Ishikawa (cell line): ENCODE data around the gene CBLB.

Experiments used
- CEBPB ChIP-seq: IDR thresholded peaks from 2 replicates; pipeline ENCODE4 v1.6.1; 2012
- CREB1 ChIP-seq: IDR thresholded peaks from 2 replicates; pipeline ENCODE4 v1.6.1; 2012; ENCODE audit warnings: low read depth
- EGR1 ChIP-seq: IDR thresholded peaks from 2 replicates; pipeline ENCODE4 v1.6.1; 2012
- EP300 ChIP-seq: IDR thresholded peaks from 2 replicates; pipeline ENCODE4 v1.6.1; 2012; ENCODE audit warnings: borderline replicate concordance
- FOXM1 ChIP-seq: IDR thresholded peaks from 2 replicates; pipeline ENCODE4 v1.6.1; 2012; ENCODE audit warnings: low read depth, borderline replicate concordance
- MAX ChIP-seq: IDR thresholded peaks from 2 replicates; pipeline ENCODE4 v1.6.1; 2012
- NFIC ChIP-seq: IDR thresholded peaks from 2 replicates; pipeline ENCODE4 v1.6.1; 2012
- RAD21 ChIP-seq: IDR thresholded peaks from 2 replicates; pipeline ENCODE4 v1.6.1; 2012; ENCODE audit warnings: low read depth
- TAF1 ChIP-seq: IDR thresholded peaks from 2 replicates; pipeline ENCODE4 v1.6.1; 2012; ENCODE audit warnings: low read depth, mild to moderate bottlenecking
- TCF12 ChIP-seq: IDR thresholded peaks from 2 replicates; pipeline ENCODE4 v1.6.1; 2012; ENCODE audit warnings: low read depth
- TEAD4 ChIP-seq: IDR thresholded peaks from 2 replicates; pipeline ENCODE4 v1.6.1; 2012
- USF1 ChIP-seq: IDR thresholded peaks from 2 replicates; pipeline ENCODE4 v1.6.1; 2012
- YY1 ChIP-seq: IDR thresholded peaks from 2 replicates; pipeline ENCODE4 v1.6.1; 2012; ENCODE audit warnings: low read depth
- ZBTB7A ChIP-seq: IDR thresholded peaks from 2 replicates; pipeline ENCODE4 v1.6.1; 2012; ENCODE audit warnings: low read depth
- TF ChIP-seq, protein P1 (sequence below): IDR thresholded peaks from 2 replicates; pipeline ENCODE4 v1.6.1; 2012; ENCODE audit warnings: low read depth, mild to moderate bottlenecking

The CBLB gene

DNA sequence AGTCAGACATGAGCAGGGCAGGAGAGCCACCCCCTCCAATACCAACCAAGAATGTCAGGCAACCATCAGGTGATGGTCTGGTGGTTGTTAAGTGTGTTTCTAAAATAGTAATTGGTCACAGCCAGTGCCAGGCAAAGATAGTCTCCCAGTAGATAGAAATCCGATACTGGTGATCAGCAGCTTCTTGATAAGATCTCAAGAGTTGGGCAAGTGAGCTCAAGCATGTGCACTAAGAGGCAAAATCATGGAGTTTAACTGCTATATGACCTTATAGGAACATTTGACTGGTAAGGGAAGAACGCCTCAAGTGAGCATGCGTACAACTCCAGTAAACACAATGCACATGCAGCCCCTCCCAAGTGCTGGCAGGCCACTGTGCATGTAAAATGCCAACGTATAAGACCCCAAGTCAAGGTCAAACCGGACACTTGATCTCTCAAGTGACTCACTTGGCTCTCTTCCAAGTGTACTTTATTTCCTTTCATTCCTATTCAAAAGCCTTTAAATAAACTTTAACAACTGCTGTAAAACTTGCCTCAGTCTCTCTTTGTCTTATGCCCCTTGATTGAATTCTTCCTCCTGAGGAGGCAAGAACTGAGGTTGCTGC is 36.0 kb upstream of the CBLB start:
- TF ChIP-seq TCF12 (no peak), FOXM1 (no peak), NFIC (no peak), EGR1 (no peak), EP300 (no peak), TAF1 (no peak), USF1 (no peak), CEBPB (no peak), ZBTB7A (no peak), RAD21 (no peak), TEAD4 (no peak), MAX (no peak), YY1 (no peak)
- TF ChIP-seq, protein P1, sequence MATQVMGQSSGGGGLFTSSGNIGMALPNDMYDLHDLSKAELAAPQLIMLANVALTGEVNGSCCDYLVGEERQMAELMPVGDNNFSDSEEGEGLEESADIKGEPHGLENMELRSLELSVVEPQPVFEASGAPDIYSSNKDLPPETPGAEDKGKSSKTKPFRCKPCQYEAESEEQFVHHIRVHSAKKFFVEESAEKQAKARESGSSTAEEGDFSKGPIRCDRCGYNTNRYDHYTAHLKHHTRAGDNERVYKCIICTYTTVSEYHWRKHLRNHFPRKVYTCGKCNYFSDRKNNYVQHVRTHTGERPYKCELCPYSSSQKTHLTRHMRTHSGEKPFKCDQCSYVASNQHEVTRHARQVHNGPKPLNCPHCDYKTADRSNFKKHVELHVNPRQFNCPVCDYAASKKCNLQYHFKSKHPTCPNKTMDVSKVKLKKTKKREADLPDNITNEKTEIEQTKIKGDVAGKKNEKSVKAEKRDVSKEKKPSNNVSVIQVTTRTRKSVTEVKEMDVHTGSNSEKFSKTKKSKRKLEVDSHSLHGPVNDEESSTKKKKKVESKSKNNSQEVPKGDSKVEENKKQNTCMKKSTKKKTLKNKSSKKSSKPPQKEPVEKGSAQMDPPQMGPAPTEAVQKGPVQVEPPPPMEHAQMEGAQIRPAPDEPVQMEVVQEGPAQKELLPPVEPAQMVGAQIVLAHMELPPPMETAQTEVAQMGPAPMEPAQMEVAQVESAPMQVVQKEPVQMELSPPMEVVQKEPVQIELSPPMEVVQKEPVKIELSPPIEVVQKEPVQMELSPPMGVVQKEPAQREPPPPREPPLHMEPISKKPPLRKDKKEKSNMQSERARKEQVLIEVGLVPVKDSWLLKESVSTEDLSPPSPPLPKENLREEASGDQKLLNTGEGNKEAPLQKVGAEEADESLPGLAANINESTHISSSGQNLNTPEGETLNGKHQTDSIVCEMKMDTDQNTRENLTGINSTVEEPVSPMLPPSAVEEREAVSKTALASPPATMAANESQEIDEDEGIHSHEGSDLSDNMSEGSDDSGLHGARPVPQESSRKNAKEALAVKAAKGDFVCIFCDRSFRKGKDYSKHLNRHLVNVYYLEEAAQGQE, result no peak

DNA sequence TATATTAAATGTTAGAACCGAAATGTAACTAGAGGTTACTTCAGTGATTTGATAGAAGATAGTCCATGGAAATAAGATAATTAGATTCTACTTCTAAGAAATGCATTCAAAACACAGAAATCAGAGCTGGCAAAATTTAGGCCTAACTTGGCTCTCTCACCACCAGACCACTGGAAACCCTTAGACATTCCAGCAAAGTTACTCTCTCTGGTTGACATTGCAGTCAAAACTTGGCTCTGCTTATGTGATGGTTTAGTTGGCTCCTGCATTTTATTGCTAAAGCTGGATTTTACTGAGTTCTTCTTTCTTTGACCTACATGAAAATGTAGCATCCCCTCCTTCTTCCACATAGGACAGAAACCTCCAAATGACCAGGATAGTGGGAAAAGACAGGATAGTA is 35.4 kb upstream of the CBLB start:
- TF ChIP-seq, protein P1, result no peak
- TF ChIP-seq MAX (no peak), USF1 (no peak), TAF1 (no peak), CREB1 (no peak), ZBTB7A (no peak), FOXM1 (no peak), EGR1 (no peak), CEBPB (no peak), RAD21 (no peak), EP300 (no peak), YY1 (no peak), NFIC (no peak), TEAD4 (no peak), TCF12 (no peak)

DNA sequence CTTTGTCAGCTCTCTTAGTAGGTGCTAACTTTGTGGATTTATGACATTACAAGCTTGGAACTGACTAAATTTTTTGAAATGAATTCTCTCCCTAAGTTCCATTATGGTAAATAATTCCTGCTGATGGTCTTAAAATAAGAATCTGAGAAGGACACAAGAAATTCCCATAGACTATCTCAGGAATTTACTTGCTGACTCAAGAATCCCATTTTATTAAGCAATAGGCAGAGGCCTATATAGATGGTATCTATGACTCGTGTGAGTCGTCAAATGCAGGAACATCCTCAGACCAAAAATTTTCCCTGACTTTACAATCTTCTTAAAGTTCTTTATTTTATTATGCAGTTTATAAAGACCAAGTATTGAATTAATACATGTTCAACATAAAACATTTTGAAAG is 30.7 kb upstream of the CBLB start:
- TF ChIP-seq CEBPB (no peak), TCF12 (no peak), MAX (no peak), RAD21 (no peak), USF1 (no peak), EP300 (no peak), TEAD4 (no peak), CREB1 (no peak)
- TF ChIP-seq, protein P1, result no peak

- no peak for TF ChIP-seq EP300
- no peak for TF ChIP-seq NFIC
- no peak for TF ChIP-seq CEBPB
- no peak for TF ChIP-seq EGR1
- no peak for TF ChIP-seq TCF12
- no peak for TF ChIP-seq CREB1
- TF ChIP-seq YY1, result no peak
- no peak for TF ChIP-seq USF1
- TF ChIP-seq FOXM1, result no peak
- TF ChIP-seq RAD21, result no peak
- TF ChIP-seq ZBTB7A, result no peak
- TF ChIP-seq MAX, result no peak
- no peak for TF ChIP-seq TEAD4
- no peak for TF ChIP-seq TAF1
These were observed 22.3 kb upstream of the CBLB start for GRCh38 chr3:105891101-105891500.
